Testis (tissue), 2 donors: ENCODE results near the gene ARHGAP22.

Source experiments
- POLR2A ChIP-seq: fragments of 450-650 bp; IDR thresholded peaks from one replicate; pipeline ENCODE4 v1.6.1; 2017; ENCODE audit warnings: antibody characterized with exemption, mild to moderate bottlenecking, moderate library complexity
- TF ChIP-seq, protein P1 (sequence below), 3 experiments: fragments of 450-650 bp in 2 of 3; fragments of 200-600 bp in 1 of 3; sonication (generic) in 1 of 3; IDR thresholded peaks; one replicate each; pipeline ENCODE4 v1.5.1; 2016 to 2019; ENCODE audit warnings: antibody characterized with exemption in 3 of 3, mild to moderate bottlenecking in 2 of 3, moderate library complexity in 1 of 3

DNA sequence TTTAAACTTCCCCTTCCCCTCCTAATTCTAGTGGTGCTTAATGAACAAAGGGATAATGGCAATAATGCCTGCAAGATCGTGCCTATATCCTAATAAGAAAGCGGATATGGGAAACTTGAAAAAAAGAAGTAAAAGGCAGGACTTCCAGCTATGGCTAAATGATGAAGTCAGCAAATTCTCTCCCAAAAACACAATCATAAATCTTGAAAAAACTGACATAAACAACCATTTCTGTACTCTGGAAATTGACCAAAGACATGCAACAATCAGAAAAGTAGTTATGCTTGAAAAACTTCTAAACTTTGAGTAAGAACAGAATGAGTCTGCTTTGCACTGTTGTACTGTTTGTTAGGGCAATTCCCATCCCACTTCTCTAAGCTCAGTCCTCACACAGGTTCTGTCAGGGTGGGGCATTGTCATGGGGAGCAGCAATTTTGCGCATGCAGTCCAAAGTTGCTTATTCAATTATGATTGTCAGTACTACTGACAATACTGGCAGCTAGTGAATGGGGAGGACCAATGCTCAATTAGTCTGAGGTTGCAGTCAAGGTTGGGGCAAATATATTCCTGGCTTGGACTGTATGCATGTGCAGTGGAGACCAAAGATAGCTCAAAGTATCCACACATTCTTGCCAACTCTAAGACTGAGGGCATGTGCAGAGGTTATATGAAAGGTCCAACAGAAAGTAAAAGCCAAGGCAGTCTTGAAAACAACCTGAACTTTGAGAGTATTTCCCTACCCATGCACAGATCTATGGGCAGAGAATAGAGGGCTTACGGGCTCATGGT is 34.1 kb upstream of the ARHGAP22 start:
- no peak for TF ChIP-seq POLR2A
- TF ChIP-seq, protein P1, sequence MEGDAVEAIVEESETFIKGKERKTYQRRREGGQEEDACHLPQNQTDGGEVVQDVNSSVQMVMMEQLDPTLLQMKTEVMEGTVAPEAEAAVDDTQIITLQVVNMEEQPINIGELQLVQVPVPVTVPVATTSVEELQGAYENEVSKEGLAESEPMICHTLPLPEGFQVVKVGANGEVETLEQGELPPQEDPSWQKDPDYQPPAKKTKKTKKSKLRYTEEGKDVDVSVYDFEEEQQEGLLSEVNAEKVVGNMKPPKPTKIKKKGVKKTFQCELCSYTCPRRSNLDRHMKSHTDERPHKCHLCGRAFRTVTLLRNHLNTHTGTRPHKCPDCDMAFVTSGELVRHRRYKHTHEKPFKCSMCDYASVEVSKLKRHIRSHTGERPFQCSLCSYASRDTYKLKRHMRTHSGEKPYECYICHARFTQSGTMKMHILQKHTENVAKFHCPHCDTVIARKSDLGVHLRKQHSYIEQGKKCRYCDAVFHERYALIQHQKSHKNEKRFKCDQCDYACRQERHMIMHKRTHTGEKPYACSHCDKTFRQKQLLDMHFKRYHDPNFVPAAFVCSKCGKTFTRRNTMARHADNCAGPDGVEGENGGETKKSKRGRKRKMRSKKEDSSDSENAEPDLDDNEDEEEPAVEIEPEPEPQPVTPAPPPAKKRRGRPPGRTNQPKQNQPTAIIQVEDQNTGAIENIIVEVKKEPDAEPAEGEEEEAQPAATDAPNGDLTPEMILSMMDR (IDR thresholded peaks at IDR 0.05): no peak
